Activated CD8-positive, alpha-beta memory T cell treated with anti-CD3 and anti-CD28 coated beads, Interleukin-2, amount 50 U/mL, for 24 hours (primary cell): ENCODE results near the gene PRODH.
"Not testable (repeated sequence)": the region's sequence is repeated elsewhere in the genome, so short reads cannot be mapped to it uniquely, and the experiment has no call there.

Experiments used
- DNase-seq: peaks from one replicate; pipeline ENCODE4 v3.0.0-alpha.2; 2020; ENCODE audit errors: extremely low read depth

The PRODH gene

DNA sequence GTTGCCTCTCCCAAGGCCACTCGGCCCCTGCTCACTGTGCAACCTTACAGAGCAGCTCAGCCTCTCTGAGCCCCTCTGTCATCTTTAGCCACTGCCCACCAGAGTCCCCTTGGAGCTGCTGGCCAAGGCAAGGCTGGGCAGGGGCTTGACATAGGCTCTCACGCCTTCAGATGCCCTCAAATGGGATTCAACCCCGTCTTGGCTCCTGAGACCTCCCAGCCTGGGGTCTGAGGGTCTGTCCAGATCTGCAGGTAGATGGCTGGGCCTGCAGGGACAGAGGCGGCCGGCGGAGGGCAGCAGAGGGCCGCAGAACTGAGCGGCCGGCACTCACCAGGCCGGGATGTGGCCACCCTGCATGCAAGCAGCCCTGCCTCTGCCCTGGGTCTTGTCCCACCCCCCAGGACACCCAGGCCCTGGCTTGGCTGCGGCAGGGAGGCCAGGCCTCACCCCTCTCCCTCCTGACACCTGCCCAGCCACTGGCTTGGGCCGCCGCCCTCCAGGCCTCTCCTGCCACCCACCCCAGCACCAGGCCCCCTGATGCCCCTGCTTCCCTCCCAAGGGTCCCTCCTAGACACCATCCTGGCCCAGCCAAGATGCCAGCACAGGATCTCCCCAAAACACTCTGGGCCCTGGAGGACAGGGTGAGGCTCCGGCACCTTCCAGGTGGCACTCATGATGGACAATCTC is 18.4 kb upstream of the PRODH start:
- not testable (repeated sequence) for DNase-seq

DNA sequence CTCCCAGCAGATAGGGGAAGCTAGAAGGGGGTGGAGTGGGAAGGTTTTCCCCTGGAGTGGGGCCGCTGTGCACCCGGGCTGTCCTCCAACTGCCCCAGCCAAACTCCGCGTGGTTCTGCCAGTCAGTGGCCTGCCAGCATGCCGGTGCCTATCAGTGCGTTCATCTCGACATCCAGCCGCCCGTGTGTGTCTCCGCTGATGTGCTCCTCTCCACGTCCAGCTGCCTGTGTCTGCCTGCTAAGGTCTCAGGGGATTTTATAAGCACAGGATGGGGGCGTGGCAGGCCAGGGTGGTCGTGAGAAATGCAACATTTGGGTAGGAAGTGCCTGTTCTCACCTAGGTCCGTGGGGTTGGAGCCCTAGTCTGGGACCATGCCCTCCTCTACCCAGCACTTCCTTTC is 17.0 kb upstream of the PRODH start:
- not testable (repeated sequence) for DNase-seq

DNA sequence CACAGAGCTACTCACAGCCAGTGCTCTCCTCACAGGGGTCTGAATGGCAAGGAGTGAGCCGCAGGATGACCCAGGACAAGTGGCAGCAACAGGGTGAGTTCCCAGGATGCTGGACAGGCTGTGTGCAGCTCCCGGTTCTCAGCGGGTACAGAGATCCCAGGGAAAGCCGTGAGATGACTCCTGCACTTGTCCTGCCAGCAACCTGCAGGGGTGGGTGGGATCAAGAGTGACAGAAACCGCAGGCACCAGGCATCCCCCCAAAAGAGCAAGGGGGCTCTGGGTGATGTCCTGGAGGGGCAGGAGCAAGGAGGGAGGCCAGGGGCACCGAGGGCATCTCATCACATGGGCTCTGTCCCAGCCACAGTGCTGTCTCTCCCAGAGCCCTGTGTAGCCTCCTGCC is 15.9 kb upstream of the PRODH start:
- no peak for DNase-seq

DNA sequence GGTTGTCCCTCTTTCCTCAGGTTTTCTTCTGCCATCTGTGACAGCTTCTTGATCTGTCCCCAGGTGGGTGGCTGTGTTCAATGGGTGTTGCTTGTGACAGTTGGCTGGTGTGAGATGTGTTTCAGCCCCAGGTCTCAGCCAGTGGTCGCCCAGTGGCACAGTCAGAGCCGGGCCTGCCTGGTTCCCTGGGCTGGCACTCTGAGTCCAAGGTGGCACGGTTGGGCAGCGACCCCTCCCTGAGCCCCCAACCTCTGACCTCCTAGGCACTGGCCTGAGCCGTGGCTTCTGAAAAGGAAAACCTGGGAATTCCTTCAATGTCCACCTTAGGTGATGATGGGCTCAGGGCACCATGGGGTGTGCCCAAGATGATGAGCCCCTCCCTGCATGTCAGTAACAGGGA is 14.0 kb upstream of the PRODH start:
- no peak for DNase-seq

DNA sequence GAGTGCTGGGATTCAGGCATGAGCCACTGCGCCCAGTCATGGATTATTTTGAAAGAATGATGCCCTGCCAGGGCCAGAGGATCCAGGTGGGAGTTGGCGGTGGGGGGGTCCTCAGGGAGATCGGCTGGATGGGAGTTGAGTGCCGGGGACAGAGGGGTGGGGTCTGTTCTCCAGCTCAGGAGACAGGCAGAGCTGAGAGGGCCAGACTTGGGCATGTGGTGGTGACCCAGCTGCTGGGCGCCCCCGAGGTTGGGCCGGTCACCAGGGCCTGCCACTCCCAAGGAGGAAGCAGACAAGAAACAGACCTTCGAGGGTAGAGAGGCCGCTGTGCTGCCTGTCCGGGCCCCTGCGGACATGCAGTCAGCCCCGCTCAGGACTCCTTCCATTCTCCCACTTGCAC is 11.8 kb upstream of the PRODH start:
- DNase-seq, result no peak

DNA sequence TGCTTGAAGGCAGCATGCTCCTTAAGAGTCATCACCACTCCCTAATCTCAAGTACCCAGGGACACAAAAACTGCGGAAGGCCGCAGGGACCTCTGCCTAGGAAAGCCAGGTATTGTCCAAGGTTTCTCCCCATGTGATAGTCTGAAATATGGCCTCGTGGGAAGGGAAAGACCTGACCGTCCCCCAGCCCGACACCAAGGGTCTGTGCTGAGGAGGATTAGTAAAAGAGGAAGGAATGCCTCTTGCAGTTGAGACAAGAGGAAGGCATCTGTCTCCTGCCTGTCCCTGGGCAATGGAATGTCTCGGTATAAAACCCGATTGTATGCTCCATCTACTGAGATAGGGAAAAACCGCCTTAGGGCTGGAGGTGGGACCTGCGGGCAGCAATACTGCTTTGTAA is 11.0 kb upstream of the PRODH start:
- not testable (repeated sequence) for DNase-seq

DNA sequence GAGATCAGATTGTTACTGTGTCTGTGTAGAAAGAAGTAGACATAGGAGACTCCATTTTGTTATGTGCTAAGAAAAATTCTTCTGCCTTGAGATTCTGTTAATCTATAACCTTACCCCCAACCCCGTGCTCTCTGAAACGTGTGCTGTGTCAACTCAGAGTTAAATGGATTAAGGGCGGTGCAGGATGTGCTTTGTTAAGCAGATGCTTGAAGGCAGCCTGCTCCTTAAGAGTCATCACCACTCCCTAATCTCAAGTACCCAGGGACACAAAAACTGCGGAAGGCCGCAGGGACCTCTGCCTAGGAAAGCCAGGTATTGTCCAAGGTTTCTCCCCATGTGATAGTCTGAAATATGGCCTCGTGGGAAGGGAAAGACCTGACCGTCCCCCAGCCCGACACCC is 2.6 kb upstream of the PRODH start:
- DNase-seq, result not testable (repeated sequence)

DNA sequence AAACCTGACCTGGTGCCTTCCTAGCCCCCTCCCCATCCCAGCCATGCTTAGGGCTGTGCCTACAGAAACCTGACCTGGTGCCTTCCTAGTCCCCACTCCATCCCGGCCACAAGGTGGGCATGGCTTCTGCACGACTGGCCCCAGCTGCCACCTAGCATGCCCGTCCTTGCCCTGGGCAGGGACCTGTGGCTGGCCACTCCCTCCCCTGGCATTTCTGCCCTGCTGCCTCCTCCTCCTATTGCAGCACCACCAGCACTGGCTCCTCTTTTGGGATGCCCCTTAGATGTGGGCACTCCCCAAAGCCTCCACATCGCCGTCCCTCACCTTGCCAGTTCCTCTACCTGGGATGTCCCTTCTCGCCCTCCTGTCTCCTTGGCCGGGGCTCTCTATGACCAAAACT is 1.4 kb downstream of the PRODH start:
- DNase-seq, result not testable (repeated sequence)

DNA sequence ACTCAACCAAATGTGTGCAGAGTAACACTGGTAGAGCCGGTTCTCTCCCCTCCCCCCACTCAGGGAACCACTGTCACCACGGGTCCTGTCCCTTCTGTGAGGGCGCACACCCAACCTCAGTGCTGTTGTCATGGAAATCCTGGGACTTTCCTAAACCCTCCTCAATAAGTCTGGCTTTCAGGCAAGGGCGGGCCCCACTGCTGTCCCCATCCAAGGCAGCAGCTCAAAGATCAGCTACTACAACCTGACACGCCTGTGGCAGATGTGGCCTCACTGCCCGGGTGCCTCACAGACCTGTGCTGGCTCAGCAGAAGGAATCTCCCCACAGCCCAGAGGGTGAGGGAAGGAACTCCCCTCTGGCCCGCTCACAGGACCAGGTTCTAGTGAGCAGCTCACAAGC is 2.2 kb downstream of the PRODH start:
- no peak for DNase-seq

DNA sequence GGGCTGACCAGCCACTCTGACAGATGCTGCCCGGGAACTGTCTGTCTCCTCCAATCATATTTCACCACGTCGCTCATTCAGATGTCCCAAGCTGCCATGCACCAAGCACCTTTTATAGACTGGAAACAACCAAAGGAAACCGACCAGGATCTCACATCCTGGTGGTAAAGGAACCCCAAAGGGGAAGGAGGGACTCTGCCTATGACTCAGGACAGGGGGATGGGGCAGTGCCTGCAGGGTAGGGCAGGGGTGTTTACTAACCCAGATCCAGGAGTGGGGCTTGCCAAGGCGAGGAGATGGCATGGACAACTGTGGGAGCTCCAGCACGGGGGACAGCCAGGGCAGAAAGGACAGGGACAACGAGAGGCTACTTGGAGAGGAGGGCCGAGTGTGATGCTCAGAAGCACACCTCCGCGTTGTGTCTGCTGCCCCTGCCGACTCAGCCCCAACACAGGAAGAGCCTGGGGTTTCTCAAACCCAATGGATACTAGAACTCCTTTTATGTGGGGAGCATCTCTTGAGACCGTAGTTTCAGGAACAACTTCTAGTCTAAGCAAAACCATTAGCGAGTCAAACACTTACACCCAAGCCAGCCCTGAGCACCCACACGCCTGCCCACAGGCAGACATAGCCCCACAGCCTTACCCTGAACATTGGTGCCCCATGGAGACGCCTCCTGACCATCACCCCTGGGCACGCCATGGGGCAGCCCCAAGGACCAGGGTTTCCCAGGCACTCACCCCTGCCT is 4.0 kb downstream of the PRODH start:
- no peak for DNase-seq

DNA sequence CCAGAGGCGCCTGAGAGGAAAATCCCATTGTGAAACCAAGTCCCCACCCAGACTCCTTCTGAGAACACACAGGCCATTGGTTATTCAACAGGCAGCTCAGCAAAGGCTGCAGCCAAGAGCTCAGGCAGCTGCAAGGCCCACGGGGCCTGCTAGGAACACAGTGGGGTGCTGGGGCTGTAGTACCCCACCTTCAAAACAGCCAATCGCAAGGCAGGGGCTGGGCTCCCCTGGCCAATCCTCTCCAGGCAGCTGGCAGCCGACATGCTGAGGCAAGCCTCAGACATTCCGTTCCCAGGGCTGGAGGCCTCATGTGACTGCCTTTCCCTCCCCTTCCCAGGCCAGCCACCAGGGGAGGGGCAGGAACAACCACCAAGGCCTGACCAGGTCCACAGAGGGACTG is 6.6 kb downstream of the PRODH start:
- DNase-seq, result no peak

DNA sequence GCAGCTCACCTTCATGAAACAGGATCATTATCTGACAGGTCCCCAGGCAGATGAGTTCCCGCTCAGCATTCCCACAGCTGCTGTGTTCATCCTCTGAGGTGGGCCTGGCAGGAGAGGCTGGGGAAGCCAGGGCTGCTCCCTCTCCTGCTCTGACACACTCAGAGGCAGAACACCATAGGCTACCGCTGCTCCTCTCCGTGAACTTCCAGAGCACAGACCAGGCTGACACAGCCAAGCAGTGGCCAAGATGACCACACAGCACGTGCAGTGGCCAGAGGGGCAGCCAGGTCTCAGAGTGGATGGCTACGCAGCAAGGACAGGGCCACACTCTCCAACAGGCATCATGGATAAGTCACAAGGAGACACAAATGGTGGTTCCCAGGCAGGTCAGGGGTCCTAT is 8.5 kb downstream of the PRODH start:
- DNase-seq, result no peak

DNA sequence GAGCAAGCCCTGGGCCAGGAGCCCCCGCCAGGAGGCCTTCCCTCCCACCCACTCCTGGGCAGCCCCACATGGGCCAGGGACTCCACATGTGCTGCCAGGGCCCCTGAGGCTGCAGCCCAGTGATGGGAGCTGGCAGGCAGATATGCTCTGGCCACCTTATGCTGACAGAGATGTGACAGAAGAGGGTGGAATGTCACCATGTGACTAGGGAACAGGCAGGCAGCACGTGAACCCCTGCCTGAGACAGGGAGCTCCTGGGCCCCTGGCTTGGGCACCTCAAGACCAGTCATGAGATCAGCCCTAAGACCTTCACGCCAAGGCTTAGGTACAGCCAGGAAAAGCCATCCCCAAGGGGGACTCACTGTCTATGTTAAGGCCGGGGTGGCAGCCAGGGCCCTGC is 9.1 kb downstream of the PRODH start:
- DNase-seq, result no peak

DNA sequence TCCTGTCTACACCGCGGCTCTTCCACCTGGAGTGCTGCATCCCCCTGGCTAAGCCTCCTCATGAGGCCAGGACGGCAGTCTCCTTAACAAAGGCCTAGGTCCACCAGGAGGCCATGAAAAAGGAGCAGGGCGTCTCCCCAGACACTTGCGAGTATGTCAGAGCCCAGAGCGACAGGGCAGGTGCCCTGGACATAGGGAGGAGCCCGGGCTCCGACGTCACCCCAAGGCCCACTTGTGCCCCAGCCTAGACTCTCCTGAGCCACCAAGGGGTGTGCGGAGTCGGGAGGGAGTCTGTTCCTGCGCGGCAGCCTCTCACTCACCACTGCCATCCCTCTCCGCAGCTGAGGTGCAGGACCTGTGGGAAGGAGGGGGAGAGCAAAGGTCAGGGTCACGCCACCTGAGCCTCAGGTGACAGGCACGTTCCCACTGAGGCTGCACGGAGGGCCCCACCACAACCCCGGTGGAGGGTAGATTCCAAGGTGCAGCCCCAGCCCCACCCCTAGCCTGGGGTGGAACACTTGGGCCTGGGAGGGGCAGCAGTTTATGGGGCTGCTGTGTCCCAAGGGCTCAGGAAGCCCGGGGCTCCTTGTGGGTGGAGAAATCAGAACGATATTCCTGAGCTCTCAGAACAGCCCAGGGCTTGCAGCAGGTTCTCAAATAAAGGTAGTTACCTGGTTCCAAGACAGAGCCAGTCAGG is 10.6 kb downstream of the PRODH start:
- no peak for DNase-seq

DNA sequence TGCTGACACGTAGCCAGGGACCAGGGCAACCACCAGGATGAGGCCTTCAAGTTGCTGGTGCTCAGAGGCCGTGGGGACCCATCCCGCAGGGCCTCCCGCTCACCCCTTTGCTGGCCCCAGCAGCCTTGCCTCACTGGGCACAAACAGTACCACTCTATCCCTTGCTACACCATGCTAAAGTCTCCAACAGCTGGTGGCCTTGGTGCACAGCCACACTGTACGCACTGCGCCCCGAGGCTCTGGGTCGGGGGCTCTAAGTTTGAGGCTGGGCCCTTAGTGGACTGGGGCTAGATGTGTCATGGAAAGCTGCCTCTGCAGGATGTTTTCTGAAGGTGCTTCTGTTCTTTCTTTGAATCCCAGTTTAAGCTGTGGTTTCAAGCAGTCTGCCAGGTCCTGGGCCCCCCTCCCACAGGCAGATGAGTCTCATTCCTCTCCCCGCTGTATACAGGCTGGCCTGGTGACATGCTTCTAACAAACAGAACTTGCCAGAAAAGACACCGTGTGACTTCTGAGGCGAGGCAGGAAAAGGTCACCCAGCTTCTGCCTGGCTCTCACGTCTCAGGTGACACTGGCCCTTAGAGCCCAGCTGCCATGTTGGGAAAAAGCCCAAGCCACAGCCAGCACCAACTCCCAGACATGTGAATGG is 15.7 kb downstream of the PRODH start:
- not testable (repeated sequence) for DNase-seq

DNA sequence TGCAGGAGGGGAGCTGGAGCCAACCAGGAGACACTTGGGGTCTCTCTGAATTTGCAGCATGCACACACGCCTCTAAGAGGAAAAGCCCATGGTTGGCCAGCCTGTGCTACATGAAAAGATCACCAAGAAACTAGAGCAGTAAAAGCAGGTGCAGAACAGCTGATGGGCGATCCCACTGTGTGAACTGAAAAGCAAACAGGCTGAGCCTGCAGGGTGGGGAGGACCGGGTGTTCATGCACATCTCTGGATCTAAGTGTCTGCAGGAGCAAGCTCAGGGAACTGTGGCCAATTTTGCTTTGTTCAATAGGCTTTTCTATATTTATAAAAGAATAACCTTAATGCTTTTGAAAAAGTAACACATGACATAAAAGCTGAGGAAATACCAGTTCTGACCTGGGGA is 18.3 kb downstream of the PRODH start:
- not testable (repeated sequence) for DNase-seq

DNA sequence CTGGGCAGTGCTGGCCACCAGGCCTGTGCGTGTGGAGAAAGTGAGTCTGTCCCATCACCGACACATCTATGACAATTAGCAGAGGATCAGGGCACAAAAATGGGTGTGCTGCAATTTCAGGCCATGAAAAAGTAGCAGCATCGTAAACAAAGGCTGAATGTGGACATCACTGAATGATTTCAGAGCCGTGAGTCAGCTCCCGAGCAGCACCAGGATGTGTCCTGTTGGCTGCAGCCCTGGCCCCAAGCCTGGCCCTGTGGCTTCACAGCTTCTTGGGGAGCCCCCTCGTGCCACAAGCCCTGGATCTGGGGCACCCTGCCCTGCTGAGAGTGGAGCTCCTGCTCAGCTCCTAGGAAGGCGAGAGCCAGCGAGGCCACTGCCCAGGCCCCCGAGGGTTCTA is 20.5 kb downstream of the PRODH start:
- not testable (repeated sequence) for DNase-seq

DNA sequence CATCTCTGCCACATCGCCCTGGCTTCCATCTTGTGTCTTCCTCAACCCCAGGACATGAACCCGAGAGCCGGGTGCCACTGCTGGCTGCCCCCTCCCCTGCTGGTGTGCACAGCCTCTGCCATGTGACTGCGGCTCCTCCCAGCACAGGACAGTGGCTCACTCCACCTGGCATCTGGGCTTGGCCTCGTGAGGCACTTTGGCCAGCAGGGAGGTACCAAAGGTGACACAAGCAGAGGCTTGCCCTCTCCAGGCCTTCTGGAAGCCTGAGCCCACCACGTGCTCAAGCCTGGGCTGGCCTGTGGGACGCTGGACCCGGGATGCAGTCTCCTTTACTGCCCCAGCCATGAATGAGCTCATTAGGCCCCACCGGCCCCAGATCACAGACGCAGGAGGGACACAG is 21.5 kb downstream of the PRODH start:
- not testable (repeated sequence) for DNase-seq

DNA sequence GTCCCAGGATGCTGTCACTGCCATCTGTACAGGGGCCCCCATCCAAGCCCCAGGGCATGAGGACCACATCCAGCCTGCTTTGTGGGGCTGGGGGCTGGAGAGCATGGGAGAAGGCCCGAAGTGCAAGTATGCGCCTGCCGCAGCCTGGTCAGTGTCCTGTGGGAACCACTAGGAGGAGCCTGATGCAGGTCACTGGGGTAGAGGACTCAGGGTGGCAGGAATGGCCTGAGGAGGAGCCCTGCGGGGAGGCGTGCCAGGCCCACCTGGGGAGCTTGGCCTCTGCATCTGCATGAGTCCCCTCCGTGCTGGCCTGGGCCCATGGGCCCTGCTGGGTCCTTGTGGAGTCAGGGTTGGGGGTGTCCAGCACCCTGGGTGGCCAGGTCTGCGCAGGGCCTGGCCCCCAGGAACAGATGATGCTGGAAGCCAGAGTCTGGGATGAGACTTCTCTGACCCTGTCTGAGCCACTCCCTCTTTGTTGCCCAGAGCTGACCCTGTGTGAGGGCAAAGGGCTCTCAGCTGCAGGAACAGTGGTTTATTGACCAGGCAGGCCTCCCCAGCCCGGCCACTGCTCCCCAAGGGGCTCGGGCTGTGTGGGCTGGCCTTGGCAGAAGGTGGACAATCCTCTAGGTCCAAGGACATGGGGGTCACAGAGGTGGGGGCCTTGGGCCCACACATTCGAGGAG is 23.7 kb downstream of the PRODH start:
- not testable (repeated sequence) for DNase-seq

DNA sequence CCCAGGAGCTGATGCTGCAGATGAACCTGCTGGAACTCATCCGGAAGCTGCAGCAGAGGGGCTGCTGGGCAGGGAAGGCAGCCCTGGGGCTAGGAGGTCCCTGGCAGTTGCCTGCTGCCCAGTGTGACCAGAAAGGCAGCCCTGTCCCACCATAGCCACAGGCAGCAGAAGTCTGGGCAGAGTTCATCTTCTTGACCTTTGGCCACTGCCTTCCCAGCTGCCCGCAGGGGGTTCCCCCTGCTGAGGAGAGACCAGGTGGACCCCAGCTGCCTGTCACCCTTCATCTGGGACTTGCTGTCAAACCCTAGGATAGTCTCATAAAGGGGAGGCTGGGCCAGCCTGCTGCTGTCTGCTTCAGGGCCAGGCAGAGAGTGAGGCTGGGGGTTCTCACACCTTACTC is 24.6 kb downstream of the PRODH start:
- not testable (repeated sequence) for DNase-seq

DNA sequence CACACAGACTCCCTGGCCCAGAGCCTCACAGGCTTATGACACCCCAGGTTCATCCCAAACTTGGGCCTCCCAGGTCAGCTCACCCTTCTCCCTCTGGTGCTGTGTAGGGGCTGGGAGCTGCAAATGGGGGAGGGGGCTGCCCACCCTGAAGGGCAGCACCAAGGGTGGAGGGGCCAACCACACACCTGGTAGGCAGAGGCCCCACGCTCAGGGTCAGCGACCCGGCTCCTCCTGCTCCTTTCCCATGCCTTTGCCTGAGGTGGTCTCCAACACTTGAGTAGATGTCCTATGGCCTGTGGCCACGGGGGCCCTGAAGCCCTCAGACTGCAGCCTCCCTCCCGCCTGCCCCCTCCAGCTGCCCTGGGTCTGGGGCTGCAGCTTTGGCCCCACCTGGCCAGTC is 26.5 kb downstream of the PRODH start:
- no peak for DNase-seq

DNA sequence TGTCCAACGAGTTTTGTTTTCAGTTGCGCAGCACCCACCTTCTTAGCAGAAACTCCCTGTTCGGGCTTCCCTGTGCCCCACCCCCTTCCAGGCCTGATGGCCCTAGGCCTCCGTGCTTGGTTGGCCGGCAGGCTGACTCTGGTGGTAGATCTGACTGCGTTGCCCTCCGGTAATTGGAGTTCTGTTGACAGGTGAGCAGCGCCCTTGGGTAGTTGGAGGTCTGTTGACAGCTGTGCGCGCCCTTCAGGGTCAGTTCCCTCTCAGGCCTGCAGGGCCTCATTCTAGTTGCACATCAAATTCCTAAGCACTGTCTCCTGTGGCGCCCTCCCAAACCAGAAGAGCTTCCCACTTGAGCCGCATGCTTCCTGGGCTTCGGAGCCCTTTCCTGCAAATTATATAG is 29.2 kb downstream of the PRODH start:
- DNase-seq, result no peak
